ENCODE results near the gene FBXO24.

- TF ChIP-seq CEBPB (IDR thresholded peaks at IDR 0.05; ENCODE audit: low read depth, low read length) (no peak), POLR2A (IDR thresholded peaks at IDR 0.05; ENCODE audit: low read depth, low read length) (no peak), NFE2L2 (IDR thresholded peaks at IDR 0.05; ENCODE audit: low read depth, low read length) (no peak), USF2 (IDR thresholded peaks at IDR 0.05; ENCODE audit: low read depth, low read length) (no peak), ELK1 (IDR thresholded peaks at IDR 0.05; ENCODE audit: borderline replicate concordance, low read depth, low read length) (no peak), CHD1 (IDR thresholded peaks at IDR 0.05; ENCODE audit: low read depth, low read length) (no peak), FOS (IDR thresholded peaks at IDR 0.05; ENCODE audit: low read depth, low read length) (no peak), RAD21 (IDR thresholded peaks at IDR 0.05; ENCODE audit: low read length) (no peak), RFX5 (IDR thresholded peaks at IDR 0.05; ENCODE audit: low read depth, low read length) (no peak), BHLHE40 (IDR thresholded peaks at IDR 0.05; ENCODE audit: low read depth, low read length) (no peak)
- TF ChIP-seq, protein P1, sequence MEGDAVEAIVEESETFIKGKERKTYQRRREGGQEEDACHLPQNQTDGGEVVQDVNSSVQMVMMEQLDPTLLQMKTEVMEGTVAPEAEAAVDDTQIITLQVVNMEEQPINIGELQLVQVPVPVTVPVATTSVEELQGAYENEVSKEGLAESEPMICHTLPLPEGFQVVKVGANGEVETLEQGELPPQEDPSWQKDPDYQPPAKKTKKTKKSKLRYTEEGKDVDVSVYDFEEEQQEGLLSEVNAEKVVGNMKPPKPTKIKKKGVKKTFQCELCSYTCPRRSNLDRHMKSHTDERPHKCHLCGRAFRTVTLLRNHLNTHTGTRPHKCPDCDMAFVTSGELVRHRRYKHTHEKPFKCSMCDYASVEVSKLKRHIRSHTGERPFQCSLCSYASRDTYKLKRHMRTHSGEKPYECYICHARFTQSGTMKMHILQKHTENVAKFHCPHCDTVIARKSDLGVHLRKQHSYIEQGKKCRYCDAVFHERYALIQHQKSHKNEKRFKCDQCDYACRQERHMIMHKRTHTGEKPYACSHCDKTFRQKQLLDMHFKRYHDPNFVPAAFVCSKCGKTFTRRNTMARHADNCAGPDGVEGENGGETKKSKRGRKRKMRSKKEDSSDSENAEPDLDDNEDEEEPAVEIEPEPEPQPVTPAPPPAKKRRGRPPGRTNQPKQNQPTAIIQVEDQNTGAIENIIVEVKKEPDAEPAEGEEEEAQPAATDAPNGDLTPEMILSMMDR (conservative IDR thresholded peaks at IDR 0.05; ENCODE audit: low read depth, low read length) = no peak
These were observed 20.2 kb downstream of the FBXO24 start for GRCh38 chr7:100606313-100606712.

All from IMR-90 (cell line).